WTC11 (cell line): ENCODE data around the gene TNNI3K. TPM values are rescaled to one million over a fixed set of nuclear protein-coding genes. Genes with fewer than 3 reads are reported as not detected.

Experiments
- ATAC-seq: fragments of 200-7000 bp; cut with Tn5 transposase; 2 replicates; pipeline ENCODE4 v1.10.0; 2021; ENCODE audit warnings: mild to moderate bottlenecking, moderate library complexity
- CTCF ChIA-PET: fragments of 300-600 bp; sonication (Branson Sonifier 250); formaldehyde crosslinking; loops from one replicate; lab custom pipeline; 2021; ENCODE audit warnings: antibody characterized with exemption; lab: Charles Lee
- POLR2A ChIA-PET: fragments of 350-600 bp; sonication (Branson Sonifier 250); formaldehyde crosslinking; loops from one replicate; lab custom pipeline; 2021; ENCODE audit warnings: antibody characterized with exemption; lab: Charles Lee
- DNase-seq: peaks from one replicate; pipeline ENCODE4 v3.0.0; 2021; ENCODE audit warnings: low spot score
- H3K27ac Mint-ChIP-seq: 2 replicates; pipeline ENCODE4 v1.8.0; 2021; ENCODE audit warnings: mixed read lengths
- H3K27me3 Mint-ChIP-seq: 2 replicates; pipeline ENCODE4 v1.8.0; 2021; ENCODE audit warnings: low read depth, mild to moderate bottlenecking, moderate library complexity, mixed read lengths
- H3K36me3 Mint-ChIP-seq: 2 replicates; pipeline ENCODE4 v1.8.0; 2021; ENCODE audit warnings: mixed read lengths
- H3K4me1 Mint-ChIP-seq: 2 replicates; pipeline ENCODE4 v1.8.0; 2022; ENCODE audit warnings: mixed read lengths
- H3K4me3 Mint-ChIP-seq: 2 replicates; pipeline ENCODE4 v1.8.0; 2021; ENCODE audit warnings: mild to moderate bottlenecking, moderate library complexity, mixed read lengths
- H3K9me3 Mint-ChIP-seq: 2 replicates; pipeline ENCODE4 v1.8.0; 2021; ENCODE audit warnings: mixed read lengths
- ESRRA ChIP-seq: sonication (generic); formaldehyde crosslinking; IDR thresholded peaks from 2 replicates; pipeline ENCODE4 v1.8.1; 2022; ENCODE audit warnings: mild to moderate bottlenecking, missing genetic modification reagents, borderline replicate concordance
- FOXK1 ChIP-seq: sonication (generic); formaldehyde crosslinking; IDR thresholded peaks from 2 replicates; pipeline ENCODE4 v1.8.0; 2022; ENCODE audit warnings: mild to moderate bottlenecking, moderate library complexity, missing genetic modification reagents
- FOXP1 ChIP-seq: sonication (generic); formaldehyde crosslinking; IDR thresholded peaks from 2 replicates; pipeline ENCODE4 v1.8.0; 2022; ENCODE audit warnings: missing genetic modification reagents, mild to moderate bottlenecking, moderate library complexity, borderline replicate concordance
- KAT7 ChIP-seq: sonication (generic); formaldehyde crosslinking; IDR thresholded peaks from 2 replicates; pipeline ENCODE4 v1.8.1; 2023; ENCODE audit warnings: missing genetic modification reagents, mild to moderate bottlenecking, borderline replicate concordance
- MXD4 ChIP-seq: fragments of 250-450 bp; sonication (Bioruptor Pico); IDR thresholded peaks from 2 replicates; pipeline ENCODE4 v1.8.0; 2021; ENCODE audit warnings: mild to moderate bottlenecking, moderate library complexity, borderline replicate concordance
- NFE2L1 ChIP-seq: sonication (generic); formaldehyde crosslinking; IDR thresholded peaks from 2 replicates; pipeline ENCODE4 v1.8.1; 2023; ENCODE audit warnings: missing genetic modification reagents
- NR3C1 ChIP-seq: sonication (generic); formaldehyde crosslinking; conservative IDR thresholded peaks from 2 replicates; pipeline ENCODE4 v1.8.1; 2023; ENCODE audit warnings: low read depth, mild to moderate bottlenecking, missing genetic modification reagents
- OVOL2 ChIP-seq: fragments of 250-450 bp; sonication (Bioruptor Pico); IDR thresholded peaks from 2 replicates; pipeline ENCODE4 v1.9.0; 2021; ENCODE audit warnings: mild to moderate bottlenecking, borderline replicate concordance
- RORB ChIP-seq: fragments of 250-450 bp; sonication (Bioruptor Pico); IDR thresholded peaks from 2 replicates; pipeline ENCODE4 v1.9.0; 2021; ENCODE audit warnings: mild to moderate bottlenecking
- SOX15 ChIP-seq: fragments of 250-450 bp; sonication (Bioruptor Pico); IDR thresholded peaks from 2 replicates; pipeline ENCODE4 v1.9.0; 2021; ENCODE audit warnings: mild to moderate bottlenecking
- SP1 ChIP-seq: sonication (generic); formaldehyde crosslinking; conservative IDR thresholded peaks from 2 replicates; pipeline ENCODE4 v1.8.1; 2022; ENCODE audit warnings: missing genetic modification reagents
- ZNF396 ChIP-seq: fragments of 250-450 bp; sonication (Bioruptor Pico); IDR thresholded peaks from 2 replicates; pipeline ENCODE4 v1.8.0; 2021; ENCODE audit warnings: mild to moderate bottlenecking, moderate library complexity, borderline replicate concordance
- ZNF416 ChIP-seq: fragments of 250-450 bp; sonication (Bioruptor Pico); IDR thresholded peaks from 2 replicates; pipeline ENCODE4 v1.9.0; 2021; ENCODE audit warnings: mild to moderate bottlenecking, inconsistent platforms
- total RNA-seq: library from RNA; stranded (reverse); gene quantifications from 3 replicates; pipeline ENCODE4 v1.2.3, GENCODE V29; 2021
- TF ChIP-seq, protein P1 (sequence below): sonication (generic); formaldehyde crosslinking; IDR thresholded peaks from 2 replicates; pipeline ENCODE4 v1.8.1; 2022; ENCODE audit warnings: low read depth, mild to moderate bottlenecking, moderate library complexity, missing genetic modification reagents, borderline replicate concordance
- TF ChIP-seq, protein P2 (sequence below): sonication (generic); formaldehyde crosslinking; IDR thresholded peaks from 2 replicates; pipeline ENCODE4 v1.8.0; 2023; ENCODE audit warnings: missing genetic modification reagents
- TF ChIP-seq, protein P3 (sequence below): sonication (generic); formaldehyde crosslinking; IDR thresholded peaks from 2 replicates; pipeline ENCODE4 v1.8.0; 2023; ENCODE audit warnings: missing genetic modification reagents, mild to moderate bottlenecking, borderline replicate concordance
- TF ChIP-seq, protein P4 (sequence below): sonication (generic); formaldehyde crosslinking; IDR thresholded peaks from 2 replicates; pipeline ENCODE4 v1.8.1; 2023; ENCODE audit warnings: mild to moderate bottlenecking, missing genetic modification reagents, borderline replicate concordance
- TF ChIP-seq, protein P5 (sequence below): fragments of 250-450 bp; sonication (Bioruptor Pico); IDR thresholded peaks from 2 replicates; pipeline ENCODE4 v1.9.0; 2021; ENCODE audit warnings: moderate library complexity, mild to moderate bottlenecking, inconsistent platforms, borderline replicate concordance
- TF ChIP-seq, protein P6 (sequence below): sonication (generic); formaldehyde crosslinking; IDR thresholded peaks from 2 replicates; pipeline ENCODE4 v1.8.0; 2022; ENCODE audit warnings: mild to moderate bottlenecking, missing genetic modification reagents

Gene TNNI3K
- total RNA-seq, 1 experiment from 2014 or later = 0.07 TPM

DNA sequence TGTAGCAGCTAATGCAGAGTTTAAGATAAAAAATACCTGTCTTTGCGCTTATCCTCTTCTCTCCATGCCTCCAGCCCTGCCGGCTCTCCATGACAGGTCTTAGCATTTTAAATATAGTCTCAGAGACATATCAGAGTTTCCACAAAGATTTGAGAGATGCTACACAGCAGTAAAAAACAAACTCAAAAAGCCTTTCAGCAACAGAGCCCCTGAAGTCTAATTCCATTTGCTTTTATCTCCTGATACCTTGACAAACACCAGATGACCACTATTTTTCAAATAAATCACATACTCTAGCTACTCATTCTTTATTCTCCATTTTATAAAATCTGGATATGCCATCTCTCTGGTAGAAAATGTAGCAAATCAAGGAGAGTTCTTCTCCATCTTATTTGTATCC is 356.8 kb downstream of the TNNI3K start:
- H3K9me3 Mint-ChIP-seq = no peaks in the 10 kb centered on the region
- H3K36me3 Mint-ChIP-seq = no peaks in the 10 kb centered on the region
- TF ChIP-seq, protein P1, sequence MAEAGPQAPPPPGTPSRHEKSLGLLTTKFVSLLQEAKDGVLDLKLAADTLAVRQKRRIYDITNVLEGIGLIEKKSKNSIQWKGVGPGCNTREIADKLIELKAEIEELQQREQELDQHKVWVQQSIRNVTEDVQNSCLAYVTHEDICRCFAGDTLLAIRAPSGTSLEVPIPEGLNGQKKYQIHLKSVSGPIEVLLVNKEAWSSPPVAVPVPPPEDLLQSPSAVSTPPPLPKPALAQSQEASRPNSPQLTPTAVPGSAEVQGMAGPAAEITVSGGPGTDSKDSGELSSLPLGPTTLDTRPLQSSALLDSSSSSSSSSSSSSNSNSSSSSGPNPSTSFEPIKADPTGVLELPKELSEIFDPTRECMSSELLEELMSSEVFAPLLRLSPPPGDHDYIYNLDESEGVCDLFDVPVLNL (CRISPR knock-in tag) = no peak
- TF ChIP-seq, protein P2, sequence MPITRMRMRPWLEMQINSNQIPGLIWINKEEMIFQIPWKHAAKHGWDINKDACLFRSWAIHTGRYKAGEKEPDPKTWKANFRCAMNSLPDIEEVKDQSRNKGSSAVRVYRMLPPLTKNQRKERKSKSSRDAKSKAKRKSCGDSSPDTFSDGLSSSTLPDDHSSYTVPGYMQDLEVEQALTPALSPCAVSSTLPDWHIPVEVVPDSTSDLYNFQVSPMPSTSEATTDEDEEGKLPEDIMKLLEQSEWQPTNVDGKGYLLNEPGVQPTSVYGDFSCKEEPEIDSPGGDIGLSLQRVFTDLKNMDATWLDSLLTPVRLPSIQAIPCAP (CRISPR knock-in tag) = no peak
- TF ChIP-seq RORB (CRISPR knock-in tag) (no peak), ZNF416 (CRISPR knock-in tag) (no peak), ZNF396 (no peak), SOX15 (CRISPR knock-in tag) (no peak), NR3C1 (CRISPR knock-in tag) (no peak), MXD4 (CRISPR knock-in tag) (no peak), ESRRA (CRISPR knock-in tag) (no peak), NFE2L1 (no peak), KAT7 (CRISPR knock-in tag) (no peak), FOXP1 (no peak), OVOL2 (no peak), FOXK1 (CRISPR knock-in tag) (no peak), SP1 (CRISPR knock-in tag) (no peak)
- TF ChIP-seq, protein P3, sequence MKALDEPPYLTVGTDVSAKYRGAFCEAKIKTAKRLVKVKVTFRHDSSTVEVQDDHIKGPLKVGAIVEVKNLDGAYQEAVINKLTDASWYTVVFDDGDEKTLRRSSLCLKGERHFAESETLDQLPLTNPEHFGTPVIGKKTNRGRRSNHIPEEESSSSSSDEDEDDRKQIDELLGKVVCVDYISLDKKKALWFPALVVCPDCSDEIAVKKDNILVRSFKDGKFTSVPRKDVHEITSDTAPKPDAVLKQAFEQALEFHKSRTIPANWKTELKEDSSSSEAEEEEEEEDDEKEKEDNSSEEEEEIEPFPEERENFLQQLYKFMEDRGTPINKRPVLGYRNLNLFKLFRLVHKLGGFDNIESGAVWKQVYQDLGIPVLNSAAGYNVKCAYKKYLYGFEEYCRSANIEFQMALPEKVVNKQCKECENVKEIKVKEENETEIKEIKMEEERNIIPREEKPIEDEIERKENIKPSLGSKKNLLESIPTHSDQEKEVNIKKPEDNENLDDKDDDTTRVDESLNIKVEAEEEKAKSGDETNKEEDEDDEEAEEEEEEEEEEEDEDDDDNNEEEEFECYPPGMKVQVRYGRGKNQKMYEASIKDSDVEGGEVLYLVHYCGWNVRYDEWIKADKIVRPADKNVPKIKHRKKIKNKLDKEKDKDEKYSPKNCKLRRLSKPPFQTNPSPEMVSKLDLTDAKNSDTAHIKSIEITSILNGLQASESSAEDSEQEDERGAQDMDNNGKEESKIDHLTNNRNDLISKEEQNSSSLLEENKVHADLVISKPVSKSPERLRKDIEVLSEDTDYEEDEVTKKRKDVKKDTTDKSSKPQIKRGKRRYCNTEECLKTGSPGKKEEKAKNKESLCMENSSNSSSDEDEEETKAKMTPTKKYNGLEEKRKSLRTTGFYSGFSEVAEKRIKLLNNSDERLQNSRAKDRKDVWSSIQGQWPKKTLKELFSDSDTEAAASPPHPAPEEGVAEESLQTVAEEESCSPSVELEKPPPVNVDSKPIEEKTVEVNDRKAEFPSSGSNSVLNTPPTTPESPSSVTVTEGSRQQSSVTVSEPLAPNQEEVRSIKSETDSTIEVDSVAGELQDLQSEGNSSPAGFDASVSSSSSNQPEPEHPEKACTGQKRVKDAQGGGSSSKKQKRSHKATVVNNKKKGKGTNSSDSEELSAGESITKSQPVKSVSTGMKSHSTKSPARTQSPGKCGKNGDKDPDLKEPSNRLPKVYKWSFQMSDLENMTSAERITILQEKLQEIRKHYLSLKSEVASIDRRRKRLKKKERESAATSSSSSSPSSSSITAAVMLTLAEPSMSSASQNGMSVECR = no peak
- TF ChIP-seq, protein P4, sequence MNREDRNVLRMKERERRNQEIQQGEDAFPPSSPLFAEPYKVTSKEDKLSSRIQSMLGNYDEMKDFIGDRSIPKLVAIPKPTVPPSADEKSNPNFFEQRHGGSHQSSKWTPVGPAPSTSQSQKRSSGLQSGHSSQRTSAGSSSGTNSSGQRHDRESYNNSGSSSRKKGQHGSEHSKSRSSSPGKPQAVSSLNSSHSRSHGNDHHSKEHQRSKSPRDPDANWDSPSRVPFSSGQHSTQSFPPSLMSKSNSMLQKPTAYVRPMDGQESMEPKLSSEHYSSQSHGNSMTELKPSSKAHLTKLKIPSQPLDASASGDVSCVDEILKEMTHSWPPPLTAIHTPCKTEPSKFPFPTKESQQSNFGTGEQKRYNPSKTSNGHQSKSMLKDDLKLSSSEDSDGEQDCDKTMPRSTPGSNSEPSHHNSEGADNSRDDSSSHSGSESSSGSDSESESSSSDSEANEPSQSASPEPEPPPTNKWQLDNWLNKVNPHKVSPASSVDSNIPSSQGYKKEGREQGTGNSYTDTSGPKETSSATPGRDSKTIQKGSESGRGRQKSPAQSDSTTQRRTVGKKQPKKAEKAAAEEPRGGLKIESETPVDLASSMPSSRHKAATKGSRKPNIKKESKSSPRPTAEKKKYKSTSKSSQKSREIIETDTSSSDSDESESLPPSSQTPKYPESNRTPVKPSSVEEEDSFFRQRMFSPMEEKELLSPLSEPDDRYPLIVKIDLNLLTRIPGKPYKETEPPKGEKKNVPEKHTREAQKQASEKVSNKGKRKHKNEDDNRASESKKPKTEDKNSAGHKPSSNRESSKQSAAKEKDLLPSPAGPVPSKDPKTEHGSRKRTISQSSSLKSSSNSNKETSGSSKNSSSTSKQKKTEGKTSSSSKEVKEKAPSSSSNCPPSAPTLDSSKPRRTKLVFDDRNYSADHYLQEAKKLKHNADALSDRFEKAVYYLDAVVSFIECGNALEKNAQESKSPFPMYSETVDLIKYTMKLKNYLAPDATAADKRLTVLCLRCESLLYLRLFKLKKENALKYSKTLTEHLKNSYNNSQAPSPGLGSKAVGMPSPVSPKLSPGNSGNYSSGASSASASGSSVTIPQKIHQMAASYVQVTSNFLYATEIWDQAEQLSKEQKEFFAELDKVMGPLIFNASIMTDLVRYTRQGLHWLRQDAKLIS (CRISPR knock-in tag) = no peak
- TF ChIP-seq, protein P5, sequence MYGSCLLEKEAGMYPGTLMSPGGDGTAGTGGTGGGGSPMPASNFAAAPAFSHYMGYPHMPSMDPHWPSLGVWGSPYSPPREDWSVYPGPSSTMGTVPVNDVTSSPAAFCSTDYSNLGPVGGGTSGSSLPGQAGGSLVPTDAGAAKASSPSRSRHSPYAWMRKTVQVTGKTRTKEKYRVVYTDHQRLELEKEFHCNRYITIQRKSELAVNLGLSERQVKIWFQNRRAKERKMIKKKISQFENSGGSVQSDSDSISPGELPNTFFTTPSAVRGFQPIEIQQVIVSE = no peak
- TF ChIP-seq, protein P6, sequence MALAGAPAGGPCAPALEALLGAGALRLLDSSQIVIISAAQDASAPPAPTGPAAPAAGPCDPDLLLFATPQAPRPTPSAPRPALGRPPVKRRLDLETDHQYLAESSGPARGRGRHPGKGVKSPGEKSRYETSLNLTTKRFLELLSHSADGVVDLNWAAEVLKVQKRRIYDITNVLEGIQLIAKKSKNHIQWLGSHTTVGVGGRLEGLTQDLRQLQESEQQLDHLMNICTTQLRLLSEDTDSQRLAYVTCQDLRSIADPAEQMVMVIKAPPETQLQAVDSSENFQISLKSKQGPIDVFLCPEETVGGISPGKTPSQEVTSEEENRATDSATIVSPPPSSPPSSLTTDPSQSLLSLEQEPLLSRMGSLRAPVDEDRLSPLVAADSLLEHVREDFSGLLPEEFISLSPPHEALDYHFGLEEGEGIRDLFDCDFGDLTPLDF (CRISPR knock-in tag) = no peak
- TF ChIP-seq, all 79 proteins: peak for 0
- Mint-ChIP-seq H3K27ac (no peak overlapping the region), H3K4me3 (no peak overlapping the region), H3K27me3 (no peaks in the 10 kb centered on the region), H3K4me1 (no peaks in the 10 kb centered on the region)
- ATAC-seq (no peak), DNase-seq (no peak)
- ChIA-PET POLR2A (no interaction called here), CTCF (no interaction called here)
